Vagina (tissue), 2 donors: ENCODE data around the gene SEMA3E.

ENCODE experiments used
- POLR2A ChIP-seq, 2 donors: fragments of 450-650 bp; IDR thresholded peaks; one replicate each; pipeline ENCODE4 v1.6.1; 2017; ENCODE audit warnings: antibody characterized with exemption in 2 of 2, mild to moderate bottlenecking in 2 of 2, moderate library complexity in 2 of 2
- TF ChIP-seq, protein P1 (sequence below), 3 experiments: fragments of 450-650 bp in 2 of 3; fragments of 200-600 bp in 1 of 3; sonication (generic) in 1 of 3; IDR thresholded peaks; one replicate each; pipeline ENCODE4 v1.5.1; 2017 to 2019; ENCODE audit warnings: antibody characterized with exemption in 3 of 3, mild to moderate bottlenecking in 2 of 3, moderate library complexity in 2 of 3

- no peak for TF ChIP-seq POLR2A (IDR thresholded peaks at IDR 0.05)
- TF ChIP-seq, protein P1, sequence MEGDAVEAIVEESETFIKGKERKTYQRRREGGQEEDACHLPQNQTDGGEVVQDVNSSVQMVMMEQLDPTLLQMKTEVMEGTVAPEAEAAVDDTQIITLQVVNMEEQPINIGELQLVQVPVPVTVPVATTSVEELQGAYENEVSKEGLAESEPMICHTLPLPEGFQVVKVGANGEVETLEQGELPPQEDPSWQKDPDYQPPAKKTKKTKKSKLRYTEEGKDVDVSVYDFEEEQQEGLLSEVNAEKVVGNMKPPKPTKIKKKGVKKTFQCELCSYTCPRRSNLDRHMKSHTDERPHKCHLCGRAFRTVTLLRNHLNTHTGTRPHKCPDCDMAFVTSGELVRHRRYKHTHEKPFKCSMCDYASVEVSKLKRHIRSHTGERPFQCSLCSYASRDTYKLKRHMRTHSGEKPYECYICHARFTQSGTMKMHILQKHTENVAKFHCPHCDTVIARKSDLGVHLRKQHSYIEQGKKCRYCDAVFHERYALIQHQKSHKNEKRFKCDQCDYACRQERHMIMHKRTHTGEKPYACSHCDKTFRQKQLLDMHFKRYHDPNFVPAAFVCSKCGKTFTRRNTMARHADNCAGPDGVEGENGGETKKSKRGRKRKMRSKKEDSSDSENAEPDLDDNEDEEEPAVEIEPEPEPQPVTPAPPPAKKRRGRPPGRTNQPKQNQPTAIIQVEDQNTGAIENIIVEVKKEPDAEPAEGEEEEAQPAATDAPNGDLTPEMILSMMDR (IDR thresholded peaks at IDR 0.05) = no peak
These were observed 202.8 kb downstream of the SEMA3E start for GRCh38 chr7:83446102-83446669.
